Peyer's patch (tissue), 4 donors: ENCODE measurements around the gene MVK. TPM values are rescaled to one million over a fixed set of nuclear protein-coding genes. Genes with fewer than 3 reads are reported as not detected.
"Not testable (repeated sequence)": the region's sequence is repeated elsewhere in the genome, so short reads cannot be mapped to it uniquely, and the experiment has no call there.

Experiments used
- DNase-seq, 3 donors: peaks; one replicate each; pipeline ENCODE4 v3.0.0-alpha.2; 2017 to 2019
- H3K27ac ChIP-seq, 4 donors: fragments of 200-600 bp; sonication (generic); one replicate each; pipeline ENCODE4 v1.5.1; 2016 to 2019
- H3K27me3 ChIP-seq, 2 donors: fragments of 200-600 bp; sonication (generic); one replicate each; pipeline ENCODE4 v1.5.1; 2019
- H3K36me3 ChIP-seq, 3 donors: fragments of 200-600 bp; sonication (generic); one replicate each; pipeline ENCODE4 v1.5.1; 2016 to 2019
- H3K4me1 ChIP-seq, 4 donors: fragments of 200-600 bp; sonication (generic); one replicate each; pipeline ENCODE4 v1.5.1; 2016 to 2019
- H3K4me3 ChIP-seq, 4 donors: fragments of 200-600 bp; sonication (generic); 1 replicate in 3 of 4; 2 replicates in 1 of 4; pipeline ENCODE4 v1.5.1; 2016 to 2019; ENCODE audit warnings: mild to moderate bottlenecking in 1 of 4
- H3K9me3 ChIP-seq, 4 donors: fragments of 200-600 bp; sonication (generic); one replicate each; pipeline ENCODE4 v1.5.1; 2016 to 2019; ENCODE audit warnings: mild to moderate bottlenecking in 1 of 4
- CTCF ChIP-seq, 6 experiments: fragments of 450-650 bp in 4 of 6; fragments of 200-600 bp in 2 of 6; sonication (generic) in 1 of 6; IDR thresholded peaks; one replicate each; pipeline ENCODE4 v1.5.1; 2017 to 2019; ENCODE audit warnings: antibody characterized with exemption in 6 of 6, mild to moderate bottlenecking in 3 of 6, moderate library complexity in 1 of 6
- POLR2A ChIP-seq, 2 donors: fragments of 450-650 bp; IDR thresholded peaks; one replicate each; pipeline ENCODE4 v1.5.1; 2017; ENCODE audit warnings: antibody characterized with exemption in 2 of 2, mild to moderate bottlenecking in 2 of 2, moderate library complexity in 2 of 2
- total RNA-seq, 4 donors: library from RNA; depleted of rRNA; stranded (reverse); fragments of >200 nt; gene quantifications; one replicate each; pipeline ENCODE4 v1.1.0, GENCODE V29; 2016

Gene MVK
- total RNA-seq, 4 donors from 2014 or later, result 3.3 to 66.7 (median 41.6) TPM

- Histone ChIP-seq H3K9me3 (no peaks in the 10 kb centered on the region), H3K4me3 (no peak overlapping the region), H3K27me3 (no peaks in the 10 kb centered on the region), H3K27ac (no peak overlapping the region), H3K4me1 (peaks cover 0 to 10% (median 3%) of the 10 kb centered on the region in 4 donors), H3K36me3 (peaks cover 0 to 17% (median 0%) of the 10 kb centered on the region in 3 donors)
- TF ChIP-seq CTCF (IDR thresholded peaks at IDR 0.05), result no peak
- no peak for TF ChIP-seq POLR2A (IDR thresholded peaks at IDR 0.05)
- DNase-seq, result no peak
Measured at GRCh38 chr12:109599087-109599486, 25.5 kb downstream of the MVK start.

GRCh38 chr12:109600481-109600880 lies 26.9 kb downstream of the MVK start:
- peaks cover 0 to 6% (median 0%) of the 10 kb centered on the region in 3 donors for H3K36me3 ChIP-seq
- H3K27me3 ChIP-seq, result no peaks in the 10 kb centered on the region
- DNase-seq, result no peak
- H3K4me1 ChIP-seq, result peaks cover 0 to 7% (median 3%) of the 10 kb centered on the region in 4 donors
- H3K9me3 ChIP-seq, result no peaks in the 10 kb centered on the region
- H3K27ac ChIP-seq, result no peak overlapping the region
- no peak overlapping the region for H3K4me3 ChIP-seq
- TF ChIP-seq CTCF (IDR thresholded peaks at IDR 0.05) (no peak), POLR2A (IDR thresholded peaks at IDR 0.05) (no peak)

- DNase-seq, result no peak
- TF ChIP-seq POLR2A (IDR thresholded peaks at IDR 0.05), result no peak
- TF ChIP-seq CTCF (IDR thresholded peaks at IDR 0.05), result no peak
- Histone ChIP-seq H3K4me3 (no peak overlapping the region), H3K27me3 (no peaks in the 10 kb centered on the region), H3K9me3 (no peaks in the 10 kb centered on the region), H3K36me3 (peaks cover 0 to 6% (median 0%) of the 10 kb centered on the region in 3 donors), H3K4me1 (peaks cover 0 to 7% (median 3%) of the 10 kb centered on the region in 4 donors), H3K27ac (no peak overlapping the region)
Measured at GRCh38 chr12:109600995-109601394, 27.4 kb downstream of the MVK start.

GRCh38 chr12:109601557-109601956 lies 28.0 kb downstream of the MVK start:
- H3K27ac ChIP-seq, result no peak overlapping the region

GRCh38 chr12:109602132-109602531 lies 28.5 kb downstream of the MVK start:
- not testable (repeated sequence) for DNase-seq, H3K27ac ChIP-seq, H3K4me1 ChIP-seq, H3K36me3 ChIP-seq, H3K9me3 ChIP-seq, H3K4me3 ChIP-seq, H3K27me3 ChIP-seq

More at GRCh38 chr12:109601557-109601956, 28.0 kb downstream of the MVK start:
- TF ChIP-seq POLR2A (IDR thresholded peaks at IDR 0.05) (no peak), CTCF (IDR thresholded peaks at IDR 0.05) (no peak)
- no peaks in the 10 kb centered on the region for H3K9me3 ChIP-seq
- no peaks in the 10 kb centered on the region for H3K27me3 ChIP-seq
- peaks cover 0 to 7% (median 3%) of the 10 kb centered on the region in 4 donors for H3K4me1 ChIP-seq
- H3K4me3 ChIP-seq, result no peak overlapping the region
- H3K36me3 ChIP-seq, result peaks cover 0 to 4% (median 0%) of the 10 kb centered on the region in 3 donors
- DNase-seq, result no peak

GRCh38 chr12:109604132-109604585 lies 30.6 kb downstream of the MVK start:
- TF ChIP-seq POLR2A (IDR thresholded peaks at IDR 0.05) (no peak), CTCF (IDR thresholded peaks at IDR 0.05) (no peak)
- DNase-seq, result no peak
- Histone ChIP-seq H3K27ac (no peak overlapping the region), H3K4me1 (no peaks in the 10 kb centered on the region), H3K36me3 (no peaks in the 10 kb centered on the region), H3K9me3 (no peaks in the 10 kb centered on the region), H3K4me3 (no peak overlapping the region), H3K27me3 (no peaks in the 10 kb centered on the region)
